K562 (cell line): ENCODE results near the gene PLEKHB1. TPM values are rescaled to one million over a fixed set of nuclear protein-coding genes. Genes with fewer than 3 reads are reported as not detected.

ENCODE experiments used
- ATAC-seq: fragments of 200-7000 bp; cut with Tn5 transposase; 3 replicates; pipeline ENCODE4 v1.9.1; 2020; ENCODE audit warnings: moderate library complexity
- BruUV-seq: library from RNA; stranded (reverse); fragments of 400-500 nt; replicated peaks from 2 replicates; lab custom pipeline; 2021; lab: Mats Ljungman, UMichigan
- CTCF ChIA-PET: fragments of 300-600 bp; formaldehyde crosslinking; extraction: SDS; loops from one replicate; lab custom pipeline; 2021; ENCODE audit warnings: low intra/inter-chr PET ratio; lab: Yijun Ruan, JAX
- POLR2A ChIA-PET: fragments of 300-600, 350-650 bp; sonication (Branson Sonifier 250); formaldehyde crosslinking; extraction: SDS; loops from one replicate; lab custom pipeline; 2021; ENCODE audit warnings: antibody characterized with exemption, inconsistent platforms; lab: Yijun Ruan, JAX
- DNase-seq, 4 experiments: peaks; one replicate each; pipeline versions ENCODE4 v3.0.0 to v3.0.0-alpha.2; 2011 to 2018; ENCODE audit warnings: low spot score in 3 of 4, mixed read lengths in 3 of 4; ENCODE audit errors: extremely low read depth in 1 of 4
- FAIRE-seq: peaks from 2 replicates; lab custom pipeline; 2011; peaks lifted over from hg19 to GRCh38; lab: Jason Lieb, UNC
- H2AFZ ChIP-seq: 2 replicates; pipeline ENCODE4 v1.6.0; 2011; ENCODE audit warnings: low read depth, low read length, control low read depth, inconsistent platforms
- H3K27ac ChIP-seq: fragments of 200-600 bp; 3 replicates; pipeline ENCODE4 v1.8.0; 2011; ENCODE audit warnings: low read depth, mild to moderate bottlenecking, control low read depth, inconsistent platforms, low read length, moderate library complexity, mixed read lengths; ENCODE audit errors: extremely low read depth
- H3K27me3 ChIP-seq, 2 experiments: fragments of 300-600 bp in 1 of 2; 2 replicates in 1 of 2; 3 replicates in 1 of 2; pipeline versions ENCODE4 v1.6.0 to v1.8.0; 2011; ENCODE audit warnings: inconsistent platforms in 2 of 2, low read length in 2 of 2, mild to moderate bottlenecking in 1 of 2, mixed read lengths in 1 of 2, moderate library complexity in 1 of 2; ENCODE audit not compliant: control insufficient read depth in 2 of 2, insufficient read depth in 2 of 2
- H3K36me3 ChIP-seq: fragments of 300-600 bp; 3 replicates; pipeline ENCODE4 v1.8.0; 2011; ENCODE audit warnings: mild to moderate bottlenecking, low read length, inconsistent platforms; ENCODE audit not compliant: control insufficient read depth, insufficient read depth
- H3K4me1 ChIP-seq, 2 experiments: fragments of 200-600 bp in 1 of 2; replicated peaks in 1 of 2; 2 replicates in 1 of 2; 3 replicates in 1 of 2; pipeline versions ENCODE4 v1.5.1 to v1.8.0; 2011; ENCODE audit warnings: inconsistent platforms in 2 of 2, low read length in 2 of 2, mild to moderate bottlenecking in 1 of 2, mixed read lengths in 1 of 2, moderate library complexity in 1 of 2; ENCODE audit not compliant: control insufficient read depth in 2 of 2, insufficient read depth in 2 of 2
- H3K4me2 ChIP-seq: 2 replicates; pipeline ENCODE4 v1.6.1; 2011; ENCODE audit warnings: low read length, control low read depth, inconsistent platforms, mixed read lengths; ENCODE audit not compliant: insufficient read depth
- H3K4me3 ChIP-seq: fragments of 200-600 bp; sonication (generic), shearing (Covaris generic); 2 replicates; pipeline ENCODE4 v1.5.1; 2016; ENCODE audit warnings: control low read depth, inconsistent platforms
- H3K79me2 ChIP-seq: fragments of 200-600 bp; 3 replicates; pipeline ENCODE4 v1.8.0; 2011; ENCODE audit warnings: low read length, inconsistent platforms; ENCODE audit not compliant: control insufficient read depth, insufficient read depth
- H3K9ac ChIP-seq, 2 experiments: 2 replicates each; pipeline versions ENCODE4 v1.6.0 to v1.6.1; 2011; ENCODE audit warnings: low read depth in 2 of 2, low read length in 2 of 2, control low read depth in 1 of 2, inconsistent platforms in 1 of 2, mild to moderate bottlenecking in 1 of 2, mixed read lengths in 1 of 2; ENCODE audit not compliant: insufficient read depth in 1 of 2
- H3K9me1 ChIP-seq: one replicate; pipeline ENCODE4 v1.6.0; 2011; ENCODE audit warnings: inconsistent platforms, mild to moderate bottlenecking, low read length, moderate library complexity; ENCODE audit not compliant: control insufficient read depth, insufficient read depth
- H3K9me3 ChIP-seq: replicated peaks from 2 replicates; pipeline ENCODE4 v1.5.1; 2011; ENCODE audit warnings: low read depth, low read length, inconsistent platforms; ENCODE audit not compliant: control insufficient read depth, insufficient read depth
- H4K20me1 ChIP-seq: replicated peaks from 2 replicates; pipeline ENCODE4 v1.6.1; 2011; ENCODE audit warnings: low read length, inconsistent platforms, mixed read lengths; ENCODE audit not compliant: control insufficient read depth, insufficient read depth
- RBM25 ChIP-seq: fragments of 200-400 bp; formaldehyde crosslinking; IDR thresholded peaks from 2 replicates; pipeline ENCODE4 v1.6.1; 2018; ENCODE audit warnings: low read length, low read depth, moderate library complexity; ENCODE audit not compliant: severe bottlenecking
- SMARCC2 ChIP-seq: fragments of 450-650 bp; IDR thresholded peaks from 2 replicates; pipeline ENCODE4 v1.6.1; 2017; ENCODE audit warnings: antibody characterized with exemption, moderate library complexity, mild to moderate bottlenecking, low read depth
- ZBTB9 ChIP-seq: fragments of 450-650 bp; formaldehyde crosslinking; IDR thresholded peaks from 2 replicates; pipeline ENCODE4 v1.4.0; 2020; ENCODE audit warnings: mild to moderate bottlenecking, moderate library complexity
- WGBS: fragments of 100-300 bp; shearing (Covaris generic); methylation state at CpG from one replicate; pipeline ENCODE4 v1.1.6; 2016; ENCODE audit warnings: low coverage, mixed read lengths; ENCODE audit not compliant: insufficient coverage; ENCODE audit errors: missing lambda C conversion rate; 5-methylcytosine and 5-hydroxymethylcytosine counted together
- in situ Hi-C: fragments of 300-500 bp; cut with MboI; formaldehyde crosslinking; loops from 4 replicates; pipeline ENCODE4 v1.15.0; 2018; ENCODE audit warnings: inconsistent platforms, mixed read lengths
- intact Hi-C: fragments of 100-400 bp; cut with micrococcal nuclease; formaldehyde crosslinking; loops from 2 replicates; pipeline ENCODE4 v1.14.2; 2022
- polyA plus RNA-seq, 8 experiments: library from polyadenylated mRNA; depleted of rRNA in 4 of 8; stranded (reverse) in 5 of 8; unstranded in 3 of 8; fragments of >200 nt; fragmentation: Nextera tagmentation in 2 of 8; fragmentation: Illumina TruSeq in 1 of 8; extraction: Ambion mirVana in 2 of 8; extraction: Trizol in 1 of 8; gene quantifications; 2 replicates each; pipeline versions ENCODE4 v1.2.1 to v1.2.3, GENCODE V29; 2011 to 2014; ENCODE audit warnings: inconsistent platforms in 1 of 8, missing spikeins in 1 of 8
- total RNA-seq, 7 experiments: library from RNA; depleted of rRNA in 6 of 7; stranded (reverse); fragments of >200 nt in 6 of 7; fragmentation: Illumina TruSeq in 2 of 7; extraction: Trizol in 2 of 7; gene quantifications; 2 replicates each; pipeline versions ENCODE4 v1.2.1 to v1.2.3, GENCODE V29; 2011 to 2021; ENCODE audit warnings: low replicate concordance in 1 of 7

Gene PLEKHB1
- total and polyA plus RNA-seq, 9 of the 15 experiments (the other 6 are each of a cell fraction or from before 2014, with no cell fraction given): 0.07 to 0.62 (median 0.17) TPM; not detected in 2

- FAIRE-seq: no peak
- no peaks in the 10 kb centered on the region for H3K79me2 ChIP-seq
- H3K9me1 ChIP-seq: no peaks in the 10 kb centered on the region
- no peak for ATAC-seq
- H3K4me3 ChIP-seq: no peak overlapping the region
- in situ Hi-C loops: loop anchor here (5.0 kb wide), 1 partner anchor 252 kb away; no protein-coding TSS in a partner anchor
- POLR2A ChIA-PET: interaction anchor here (0.6 kb wide), 3 partner anchors 17 to 214 kb away, joined by 3 to 4 read pairs (median 3); no protein-coding TSS in a partner anchor
- no TSS peak for BruUV-seq
- H3K36me3 ChIP-seq: no peaks in the 10 kb centered on the region
- H3K27ac ChIP-seq: no peak overlapping the region
- 14% methylated on average over 7 of the region's 7 CpGs for WGBS
- TF ChIP-seq ZBTB9 (CRISPR knock-in tag): no peak
- TF ChIP-seq RBM25: peak; percentile 23
- TF ChIP-seq SMARCC2: no peak
- no peaks in the 10 kb centered on the region for H3K9me3 ChIP-seq
- intact Hi-C loops: no loop called here
- H3K27me3 ChIP-seq: peaks cover 16 to 50% of the 10 kb centered on the region in 2 experiments
- no peak overlapping the region for H3K4me2 ChIP-seq
- no peak overlapping the region for H3K9ac ChIP-seq
- DNase-seq: no peak
- CTCF ChIA-PET: no interaction called here
- H2AFZ ChIP-seq: no peak overlapping the region
- H4K20me1 ChIP-seq: no peaks in the 10 kb centered on the region
- H3K4me1 ChIP-seq: no peaks in the 10 kb centered on the region; a peak in 1 of 5 replicates
Observed at GRCh38 chr11:73654482-73655021, 8.2 kb downstream of the PLEKHB1 start.
